ENCODE results near the gene NARF.

DNA sequence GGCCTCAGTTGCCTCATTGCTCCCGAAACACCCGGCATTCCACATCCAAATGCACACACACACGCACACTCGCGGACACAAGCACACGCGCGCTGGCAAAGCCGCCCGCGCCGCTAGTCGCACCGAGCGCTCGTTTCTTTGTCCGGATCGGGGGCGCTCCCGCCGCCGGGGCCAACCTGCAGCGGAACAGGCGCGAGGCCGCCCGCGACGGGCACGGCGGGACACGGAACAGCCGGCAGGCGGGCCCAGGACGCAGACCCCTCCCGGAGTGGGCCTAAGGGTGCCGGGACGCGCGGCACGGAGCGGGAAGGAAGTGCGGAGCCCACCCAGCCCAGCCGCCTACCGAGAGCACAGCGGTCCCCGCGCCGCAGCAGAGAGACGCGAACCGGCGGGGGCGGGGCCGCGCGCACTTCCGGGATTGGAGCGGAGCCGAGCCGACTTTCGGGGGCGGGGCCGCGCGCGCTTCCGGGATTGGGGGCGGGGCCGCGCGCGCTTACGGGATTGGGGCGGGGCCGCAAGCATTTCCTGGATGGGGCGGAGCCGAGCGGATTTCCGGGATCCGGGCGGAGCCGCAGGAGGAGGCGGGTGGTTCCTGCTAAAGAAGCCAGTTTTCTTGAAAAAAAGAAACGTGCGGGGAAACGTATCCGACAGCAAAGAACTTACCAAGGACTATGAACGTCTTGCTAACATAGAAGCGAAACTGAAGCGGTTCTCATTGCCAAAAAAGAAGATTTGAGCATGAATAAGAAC, 8.0 kb upstream of the NARF start, which contains the start of gene CYBC1:
- no peak for TF ChIP-seq ELK1 (IDR thresholded peaks at IDR 0.05; ENCODE audit: low read depth, low read length)
- TF ChIP-seq CTCF (IDR thresholded peaks at IDR 0.05): no peak
- peak; percentile 88 for TF ChIP-seq POLR2A (IDR thresholded peaks at IDR 0.05; ENCODE audit: low read length)
- TF ChIP-seq MYC (IDR thresholded peaks at IDR 0.05; ENCODE audit: borderline replicate concordance, low read length): no peak
- no peak for TF ChIP-seq CBX8 (IDR thresholded peaks at IDR 0.05)
- TF ChIP-seq MAX (IDR thresholded peaks at IDR 0.05): peak; percentile 35; the same call in 1 of the 2 replicates
- no peak for TF ChIP-seq JUNB (IDR thresholded peaks at IDR 0.05)
- TF ChIP-seq BHLHE40 (IDR thresholded peaks at IDR 0.05; ENCODE audit: low read depth, low read length): no peak
- no peak for TF ChIP-seq SREBF2 (IDR thresholded peaks at IDR 0.05)
- TF ChIP-seq CBX2 (IDR thresholded peaks at IDR 0.05; ENCODE audit: borderline replicate concordance, low read depth): no peak
- TF ChIP-seq FOSB (CRISPR knock-in tag; IDR thresholded peaks at IDR 0.05): no peak
- no peak for TF ChIP-seq FOXS1 (CRISPR knock-in tag; IDR thresholded peaks at IDR 0.05)
- TF ChIP-seq, protein P1, sequence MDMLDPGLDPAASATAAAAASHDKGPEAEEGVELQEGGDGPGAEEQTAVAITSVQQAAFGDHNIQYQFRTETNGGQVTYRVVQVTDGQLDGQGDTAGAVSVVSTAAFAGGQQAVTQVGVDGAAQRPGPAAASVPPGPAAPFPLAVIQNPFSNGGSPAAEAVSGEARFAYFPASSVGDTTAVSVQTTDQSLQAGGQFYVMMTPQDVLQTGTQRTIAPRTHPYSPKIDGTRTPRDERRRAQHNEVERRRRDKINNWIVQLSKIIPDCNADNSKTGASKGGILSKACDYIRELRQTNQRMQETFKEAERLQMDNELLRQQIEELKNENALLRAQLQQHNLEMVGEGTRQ (IDR thresholded peaks at IDR 0.05): no peak
- TF ChIP-seq, protein P2, sequence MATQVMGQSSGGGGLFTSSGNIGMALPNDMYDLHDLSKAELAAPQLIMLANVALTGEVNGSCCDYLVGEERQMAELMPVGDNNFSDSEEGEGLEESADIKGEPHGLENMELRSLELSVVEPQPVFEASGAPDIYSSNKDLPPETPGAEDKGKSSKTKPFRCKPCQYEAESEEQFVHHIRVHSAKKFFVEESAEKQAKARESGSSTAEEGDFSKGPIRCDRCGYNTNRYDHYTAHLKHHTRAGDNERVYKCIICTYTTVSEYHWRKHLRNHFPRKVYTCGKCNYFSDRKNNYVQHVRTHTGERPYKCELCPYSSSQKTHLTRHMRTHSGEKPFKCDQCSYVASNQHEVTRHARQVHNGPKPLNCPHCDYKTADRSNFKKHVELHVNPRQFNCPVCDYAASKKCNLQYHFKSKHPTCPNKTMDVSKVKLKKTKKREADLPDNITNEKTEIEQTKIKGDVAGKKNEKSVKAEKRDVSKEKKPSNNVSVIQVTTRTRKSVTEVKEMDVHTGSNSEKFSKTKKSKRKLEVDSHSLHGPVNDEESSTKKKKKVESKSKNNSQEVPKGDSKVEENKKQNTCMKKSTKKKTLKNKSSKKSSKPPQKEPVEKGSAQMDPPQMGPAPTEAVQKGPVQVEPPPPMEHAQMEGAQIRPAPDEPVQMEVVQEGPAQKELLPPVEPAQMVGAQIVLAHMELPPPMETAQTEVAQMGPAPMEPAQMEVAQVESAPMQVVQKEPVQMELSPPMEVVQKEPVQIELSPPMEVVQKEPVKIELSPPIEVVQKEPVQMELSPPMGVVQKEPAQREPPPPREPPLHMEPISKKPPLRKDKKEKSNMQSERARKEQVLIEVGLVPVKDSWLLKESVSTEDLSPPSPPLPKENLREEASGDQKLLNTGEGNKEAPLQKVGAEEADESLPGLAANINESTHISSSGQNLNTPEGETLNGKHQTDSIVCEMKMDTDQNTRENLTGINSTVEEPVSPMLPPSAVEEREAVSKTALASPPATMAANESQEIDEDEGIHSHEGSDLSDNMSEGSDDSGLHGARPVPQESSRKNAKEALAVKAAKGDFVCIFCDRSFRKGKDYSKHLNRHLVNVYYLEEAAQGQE (IDR thresholded peaks at IDR 0.05): no peak
